ENCODE data around the gene MTFR1L.

The MTFR1L gene

DNA sequence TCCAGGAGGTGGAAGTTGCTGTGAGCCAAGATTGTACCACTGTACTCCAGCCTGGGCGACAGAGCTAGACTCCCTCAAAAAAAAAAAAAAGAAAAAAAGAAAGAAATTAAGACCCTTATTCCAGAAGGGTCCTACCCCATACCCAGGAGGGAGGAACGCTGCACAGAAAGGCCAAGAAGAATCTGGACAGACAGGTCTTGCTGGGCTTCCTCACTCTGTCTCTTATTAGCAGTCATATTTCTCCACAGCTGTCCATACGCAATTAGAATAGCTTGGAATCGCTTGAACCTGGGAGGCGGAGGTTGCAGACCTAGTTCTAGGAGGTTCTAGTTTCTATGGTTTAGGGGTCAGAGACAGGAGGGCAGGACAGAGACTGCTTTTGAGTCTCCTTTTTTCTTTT, 58.9 kb downstream of the MTFR1L start:
- TF ChIP-seq, protein P1, sequence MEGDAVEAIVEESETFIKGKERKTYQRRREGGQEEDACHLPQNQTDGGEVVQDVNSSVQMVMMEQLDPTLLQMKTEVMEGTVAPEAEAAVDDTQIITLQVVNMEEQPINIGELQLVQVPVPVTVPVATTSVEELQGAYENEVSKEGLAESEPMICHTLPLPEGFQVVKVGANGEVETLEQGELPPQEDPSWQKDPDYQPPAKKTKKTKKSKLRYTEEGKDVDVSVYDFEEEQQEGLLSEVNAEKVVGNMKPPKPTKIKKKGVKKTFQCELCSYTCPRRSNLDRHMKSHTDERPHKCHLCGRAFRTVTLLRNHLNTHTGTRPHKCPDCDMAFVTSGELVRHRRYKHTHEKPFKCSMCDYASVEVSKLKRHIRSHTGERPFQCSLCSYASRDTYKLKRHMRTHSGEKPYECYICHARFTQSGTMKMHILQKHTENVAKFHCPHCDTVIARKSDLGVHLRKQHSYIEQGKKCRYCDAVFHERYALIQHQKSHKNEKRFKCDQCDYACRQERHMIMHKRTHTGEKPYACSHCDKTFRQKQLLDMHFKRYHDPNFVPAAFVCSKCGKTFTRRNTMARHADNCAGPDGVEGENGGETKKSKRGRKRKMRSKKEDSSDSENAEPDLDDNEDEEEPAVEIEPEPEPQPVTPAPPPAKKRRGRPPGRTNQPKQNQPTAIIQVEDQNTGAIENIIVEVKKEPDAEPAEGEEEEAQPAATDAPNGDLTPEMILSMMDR (IDR thresholded peaks at IDR 0.05): no peak
- Histone ChIP-seq H3K27me3 (no peaks in the 10 kb centered on the region), H3K27ac (no peak overlapping the region), H3K36me3 (no peaks in the 10 kb centered on the region), H3K4me3 (ENCODE audit: low read depth in 1 of 2, low read length in 1 of 2) (no peak overlapping the region), H3K4me1 (ENCODE audit: control insufficient read depth in 1 of 2, insufficient read depth in 1 of 2, low read depth in 1 of 2, low read length in 1 of 2) (peaks cover 31% of the 10 kb centered on the region in 2 experiments), H3K9me3 (no peaks in the 10 kb centered on the region)

DNA sequence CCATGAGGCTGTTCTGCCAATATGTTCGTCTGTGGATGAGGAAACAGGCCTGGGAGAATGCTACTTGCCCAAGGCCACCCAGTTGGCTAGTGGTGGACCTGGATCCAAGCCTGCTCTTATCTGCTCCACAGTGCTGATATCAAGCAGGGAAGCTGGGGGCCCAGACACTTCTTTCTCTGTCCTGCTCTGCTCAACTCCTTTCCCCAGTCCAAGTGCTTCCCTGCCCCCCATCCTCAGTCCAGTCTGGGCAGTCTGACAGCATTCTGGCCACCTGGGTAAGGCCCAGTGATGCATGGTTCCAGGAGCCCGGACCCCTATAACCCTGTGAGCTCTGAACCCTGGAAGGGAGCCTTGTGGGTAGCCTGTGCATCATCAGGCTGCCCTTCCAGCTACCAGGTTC, 59.9 kb downstream of the MTFR1L start:
- Histone ChIP-seq H3K27me3 (no peaks in the 10 kb centered on the region), H3K27ac (no peak overlapping the region), H3K36me3 (no peaks in the 10 kb centered on the region), H3K9me3 (no peaks in the 10 kb centered on the region), H3K4me1 (ENCODE audit: control insufficient read depth in 1 of 2, insufficient read depth in 1 of 2, low read depth in 1 of 2, low read length in 1 of 2) (peaks cover 24 to 25% of the 10 kb centered on the region in 2 experiments), H3K4me3 (ENCODE audit: low read depth in 1 of 2, low read length in 1 of 2) (no peak overlapping the region)
- TF ChIP-seq, protein P1 (IDR thresholded peaks at IDR 0.05): no peak

DNA sequence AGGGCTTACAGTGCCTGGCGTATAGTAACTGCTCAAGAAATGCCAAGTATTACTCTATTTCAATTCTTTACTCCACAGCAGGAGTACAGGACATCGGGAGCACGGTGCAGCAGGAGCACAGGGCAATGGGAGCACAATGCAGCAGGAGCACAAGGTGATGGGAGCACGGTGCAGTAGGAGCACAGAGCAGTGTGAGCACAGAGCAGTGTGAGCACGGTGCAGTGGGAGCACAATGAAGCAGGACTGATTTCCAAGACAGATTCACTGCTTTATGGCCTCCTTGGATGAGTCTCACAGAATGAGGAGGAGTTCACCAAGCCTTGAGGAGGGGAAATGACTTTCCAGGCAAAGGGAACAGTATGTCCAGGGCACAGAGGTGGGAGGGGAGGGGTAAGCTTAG, 60.8 kb downstream of the MTFR1L start:
- Histone ChIP-seq H3K27me3 (no peaks in the 10 kb centered on the region), H3K36me3 (no peaks in the 10 kb centered on the region), H3K9me3 (no peaks in the 10 kb centered on the region), H3K27ac (no peak overlapping the region), H3K4me1 (ENCODE audit: control insufficient read depth in 1 of 2, insufficient read depth in 1 of 2, low read depth in 1 of 2, low read length in 1 of 2) (peaks cover 18 to 19% of the 10 kb centered on the region in 2 experiments), H3K4me3 (ENCODE audit: low read depth in 1 of 2, low read length in 1 of 2) (no peak overlapping the region)
- TF ChIP-seq, protein P1 (IDR thresholded peaks at IDR 0.05): no peak

DNA sequence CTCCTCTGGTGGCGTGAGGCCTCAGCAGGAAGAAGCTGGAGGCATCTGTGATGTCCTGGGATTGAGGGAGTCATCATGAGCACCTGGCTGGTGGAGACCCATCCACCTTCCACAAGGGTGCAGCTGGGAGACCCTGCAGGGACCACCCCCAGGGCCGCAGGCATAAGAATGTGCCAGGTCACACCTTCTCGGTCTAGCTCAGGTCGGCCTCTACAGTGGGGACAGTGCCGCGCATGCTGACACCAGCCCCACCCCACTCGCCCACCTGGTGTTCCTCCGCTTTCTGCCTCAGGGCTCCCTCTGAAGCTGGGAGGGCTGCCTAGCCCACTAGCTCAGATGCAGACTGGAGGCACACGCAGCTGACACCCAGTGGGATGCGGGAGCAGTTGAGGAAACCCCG, 61.5 kb downstream of the MTFR1L start:
- Histone ChIP-seq H3K36me3 (no peaks in the 10 kb centered on the region), H3K4me3 (ENCODE audit: low read depth in 1 of 2, low read length in 1 of 2) (no peak overlapping the region), H3K27ac (no peak overlapping the region), H3K27me3 (no peaks in the 10 kb centered on the region), H3K9me3 (no peaks in the 10 kb centered on the region), H3K4me1 (ENCODE audit: control insufficient read depth in 1 of 2, insufficient read depth in 1 of 2, low read depth in 1 of 2, low read length in 1 of 2) (peaks cover 11 to 13% of the 10 kb centered on the region in 2 experiments)
- TF ChIP-seq, protein P1 (IDR thresholded peaks at IDR 0.05): no peak
